Measurements from ENCODE around the gene PITPNM3. TPM values are rescaled to one million over a fixed set of nuclear protein-coding genes. Genes with fewer than 3 reads are reported as not detected.
A peak's percentile ranks its signal among the peaks of the same experiment; 100 is the strongest.

The PITPNM3 gene
- total RNA-seq, 6 experiments from 2014 or later = 0.94 to 1.1 (median 1.0) TPM

DNA sequence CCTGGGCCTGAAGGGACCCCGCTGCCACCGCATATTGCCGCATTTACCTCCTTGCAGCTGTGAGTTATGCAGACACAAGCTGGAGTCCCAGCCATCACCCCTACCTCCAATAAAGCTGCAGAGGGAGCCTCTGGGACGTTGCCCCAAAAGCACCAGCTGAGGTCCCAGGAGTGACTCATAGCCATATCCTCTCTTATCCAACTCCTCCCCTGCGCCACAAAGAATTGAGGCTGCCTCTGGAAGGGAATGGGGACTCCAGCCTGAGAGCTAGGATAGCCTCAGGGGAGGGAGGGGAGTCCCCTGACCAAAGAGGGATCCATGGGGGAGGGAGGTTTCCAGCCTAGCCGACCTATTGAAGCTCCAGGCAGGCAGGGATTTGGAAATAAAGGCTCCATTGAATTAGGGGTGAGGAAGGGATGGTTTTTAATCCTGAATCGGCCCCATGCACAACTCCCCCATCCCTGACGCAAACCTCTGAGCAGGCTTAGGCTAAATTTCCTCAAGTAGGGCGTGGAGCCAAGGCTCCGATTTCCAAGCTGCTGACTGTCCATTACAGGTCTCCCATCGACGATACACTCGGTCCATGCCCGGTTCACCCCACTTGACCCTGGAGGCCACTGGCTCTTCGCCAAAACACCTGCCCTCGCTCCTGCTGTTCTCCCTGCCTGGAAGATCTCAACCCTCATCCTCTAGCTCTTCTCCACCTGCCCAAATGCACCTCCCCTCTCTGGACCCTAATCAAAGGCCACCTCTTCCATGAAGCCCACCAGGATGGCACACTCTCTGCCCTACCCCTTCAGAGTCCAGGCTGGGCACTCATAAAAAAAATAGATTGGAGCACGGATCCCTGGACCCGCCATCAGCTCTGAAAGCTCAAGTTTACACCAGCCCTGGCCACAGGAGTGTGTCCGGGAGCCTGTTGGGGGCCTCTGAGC lies 84.6 kb downstream of the PITPNM3 start:
- no peak overlapping the region for H3K4me3 Mint-ChIP-seq
- H3K4me1 Mint-ChIP-seq (ENCODE audit: low read depth) = peaks cover 36% of the 10 kb centered on the region
- H3K27ac Mint-ChIP-seq = 0 out of 2 replicates have a peak overlapping the region, but pooled peaks have one; percentile 5
- peaks cover 11% of the 10 kb centered on the region for H3K27me3 Mint-ChIP-seq (ENCODE audit: insufficient read depth)
- no peaks in the 10 kb centered on the region for H3K9me3 Mint-ChIP-seq
- DNase-seq = peak; percentile 74
- TF ChIP-seq, protein P1, sequence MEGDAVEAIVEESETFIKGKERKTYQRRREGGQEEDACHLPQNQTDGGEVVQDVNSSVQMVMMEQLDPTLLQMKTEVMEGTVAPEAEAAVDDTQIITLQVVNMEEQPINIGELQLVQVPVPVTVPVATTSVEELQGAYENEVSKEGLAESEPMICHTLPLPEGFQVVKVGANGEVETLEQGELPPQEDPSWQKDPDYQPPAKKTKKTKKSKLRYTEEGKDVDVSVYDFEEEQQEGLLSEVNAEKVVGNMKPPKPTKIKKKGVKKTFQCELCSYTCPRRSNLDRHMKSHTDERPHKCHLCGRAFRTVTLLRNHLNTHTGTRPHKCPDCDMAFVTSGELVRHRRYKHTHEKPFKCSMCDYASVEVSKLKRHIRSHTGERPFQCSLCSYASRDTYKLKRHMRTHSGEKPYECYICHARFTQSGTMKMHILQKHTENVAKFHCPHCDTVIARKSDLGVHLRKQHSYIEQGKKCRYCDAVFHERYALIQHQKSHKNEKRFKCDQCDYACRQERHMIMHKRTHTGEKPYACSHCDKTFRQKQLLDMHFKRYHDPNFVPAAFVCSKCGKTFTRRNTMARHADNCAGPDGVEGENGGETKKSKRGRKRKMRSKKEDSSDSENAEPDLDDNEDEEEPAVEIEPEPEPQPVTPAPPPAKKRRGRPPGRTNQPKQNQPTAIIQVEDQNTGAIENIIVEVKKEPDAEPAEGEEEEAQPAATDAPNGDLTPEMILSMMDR (IDR thresholded peaks at IDR 0.05) = peak; percentile 46
- no peaks in the 10 kb centered on the region for H3K36me3 Mint-ChIP-seq (ENCODE audit: low read depth)

DNA sequence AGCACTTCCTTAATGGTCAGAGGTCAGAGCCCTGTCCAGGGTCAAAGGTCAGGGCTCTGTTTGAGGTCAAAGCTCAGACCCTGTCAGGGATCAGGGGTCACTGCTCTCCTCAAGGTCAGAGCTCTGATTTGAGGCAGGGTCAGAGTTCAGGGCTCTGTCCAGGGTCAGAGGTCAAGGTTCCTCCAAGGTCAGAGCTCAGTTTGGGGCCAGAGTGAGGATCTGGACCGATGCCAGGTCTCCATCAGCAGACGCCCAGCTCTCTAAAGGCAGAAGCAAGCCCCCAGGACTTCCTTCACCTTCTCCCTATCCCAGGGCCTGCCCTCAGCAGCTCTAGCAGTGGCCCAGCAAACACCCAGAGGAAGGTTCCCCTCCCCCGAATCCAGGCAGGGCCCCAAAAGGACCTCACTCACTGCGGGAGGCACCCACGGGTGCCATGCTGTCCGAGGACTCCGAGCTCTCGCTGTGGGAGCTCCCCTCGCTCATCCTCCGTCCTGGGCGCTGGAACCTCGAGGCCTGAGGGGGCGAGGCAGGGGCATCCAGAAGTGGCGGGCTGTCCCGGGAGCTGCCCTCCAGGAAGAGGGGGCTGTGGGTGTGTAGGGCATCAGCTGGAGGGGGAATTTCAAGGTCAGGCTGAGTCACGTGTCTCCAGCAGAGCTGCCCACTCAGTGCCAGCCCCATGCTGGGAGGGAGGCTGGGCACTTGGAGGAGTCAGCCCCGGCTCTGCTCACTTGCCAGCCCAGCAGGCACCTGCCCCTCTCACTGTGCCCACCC lies 85.4 kb downstream of the PITPNM3 start:
- H3K27ac Mint-ChIP-seq = no peak overlapping the region
- no peak for DNase-seq
- no peaks in the 10 kb centered on the region; the same call in 1 of the 2 replicates for H3K36me3 Mint-ChIP-seq (ENCODE audit: low read depth)
- H3K4me3 Mint-ChIP-seq = no peak overlapping the region
- H3K4me1 Mint-ChIP-seq (ENCODE audit: low read depth) = peaks cover 28% of the 10 kb centered on the region
- TF ChIP-seq, protein P1 (IDR thresholded peaks at IDR 0.05) = no peak
- H3K27me3 Mint-ChIP-seq (ENCODE audit: insufficient read depth) = peaks cover 12% of the 10 kb centered on the region
- no peaks in the 10 kb centered on the region for H3K9me3 Mint-ChIP-seq

DNA sequence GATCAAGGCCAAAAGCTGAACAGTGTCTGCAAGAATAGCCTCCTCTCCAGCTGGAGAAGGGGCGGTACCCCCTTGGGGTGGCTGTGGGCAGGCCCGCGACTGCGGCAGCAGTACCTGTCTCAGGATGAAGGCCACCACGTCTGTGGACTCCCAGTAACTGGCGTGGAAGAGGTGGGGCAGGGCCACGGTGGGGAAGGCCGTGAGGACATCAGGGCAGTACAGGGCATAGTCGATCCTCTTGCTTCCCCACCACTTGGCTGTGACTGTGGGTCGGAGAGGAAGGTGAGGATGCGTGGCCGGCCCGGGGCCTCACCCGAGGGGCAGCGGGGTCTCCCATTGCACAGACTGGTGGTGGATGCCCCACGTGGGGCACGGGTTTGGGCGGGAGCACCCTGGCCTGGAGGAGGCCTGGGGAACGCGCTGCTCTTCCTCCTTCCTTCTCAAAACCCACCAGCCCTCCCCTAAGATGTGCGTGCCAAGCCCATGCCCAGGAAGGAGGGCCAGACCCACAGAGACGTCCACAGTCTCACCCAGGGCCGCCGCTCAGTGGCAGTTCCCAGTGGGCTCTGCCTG lies 86.1 kb downstream of the PITPNM3 start:
- no peaks in the 10 kb centered on the region for H3K9me3 Mint-ChIP-seq

DNA sequence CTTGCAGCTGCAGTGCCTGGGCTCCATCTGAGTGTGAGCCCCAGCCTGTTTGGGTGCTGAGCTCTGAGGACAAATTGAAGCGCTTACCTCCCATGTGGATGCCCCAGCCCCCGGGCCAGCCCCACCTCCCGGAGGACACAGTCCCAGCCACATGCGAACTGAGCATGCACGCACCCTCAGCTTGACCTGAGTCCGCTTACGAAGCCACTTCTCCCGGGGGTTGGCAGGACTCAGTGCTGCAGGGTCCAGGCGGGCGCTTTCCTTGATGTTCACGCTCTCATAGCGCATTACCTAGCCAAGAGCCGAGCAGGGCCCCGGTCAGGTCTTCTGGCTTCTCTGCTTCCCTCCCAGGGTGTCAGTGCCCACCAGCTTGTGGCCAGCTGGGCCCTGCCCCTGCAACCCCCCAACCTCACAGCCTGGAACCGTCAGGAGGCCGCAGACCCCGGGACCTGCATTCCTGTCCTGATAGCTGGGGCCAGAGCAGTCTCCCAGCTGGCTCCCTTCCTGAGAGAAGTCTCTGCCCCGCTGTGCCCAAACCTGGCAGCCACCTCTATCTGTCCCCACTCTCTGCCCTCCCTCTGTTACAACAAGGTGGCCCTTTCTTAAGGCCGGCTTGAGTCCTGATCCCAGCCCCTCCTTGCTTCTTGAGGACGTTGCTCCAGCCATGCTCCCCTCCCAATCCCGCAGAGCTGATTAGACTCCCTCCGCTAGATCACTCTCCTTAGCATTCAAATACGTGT lies 88.1 kb downstream of the PITPNM3 start:
- Mint-ChIP-seq H3K9me3 (no peaks in the 10 kb centered on the region), H3K27ac (no peak overlapping the region), H3K27me3 (ENCODE audit: insufficient read depth) (peaks cover 11% of the 10 kb centered on the region), H3K4me3 (no peak overlapping the region), H3K4me1 (ENCODE audit: low read depth) (peaks cover 18% of the 10 kb centered on the region), H3K36me3 (ENCODE audit: low read depth) (no peaks in the 10 kb centered on the region; the same call in 1 of the 2 replicates)
- TF ChIP-seq, protein P1 (IDR thresholded peaks at IDR 0.05) = no peak
- no peak for DNase-seq

More for the DNA sequence above, 86.1 kb downstream of the PITPNM3 start:
- Mint-ChIP-seq H3K36me3 (ENCODE audit: low read depth) (no peaks in the 10 kb centered on the region; the same call in 1 of the 2 replicates), H3K4me3 (no peak overlapping the region), H3K27ac (no peak overlapping the region), H3K27me3 (ENCODE audit: insufficient read depth) (peaks cover 17% of the 10 kb centered on the region), H3K4me1 (ENCODE audit: low read depth) (peaks cover 23% of the 10 kb centered on the region)
- DNase-seq = no peak
- TF ChIP-seq, protein P1 (IDR thresholded peaks at IDR 0.05) = no peak

DNA sequence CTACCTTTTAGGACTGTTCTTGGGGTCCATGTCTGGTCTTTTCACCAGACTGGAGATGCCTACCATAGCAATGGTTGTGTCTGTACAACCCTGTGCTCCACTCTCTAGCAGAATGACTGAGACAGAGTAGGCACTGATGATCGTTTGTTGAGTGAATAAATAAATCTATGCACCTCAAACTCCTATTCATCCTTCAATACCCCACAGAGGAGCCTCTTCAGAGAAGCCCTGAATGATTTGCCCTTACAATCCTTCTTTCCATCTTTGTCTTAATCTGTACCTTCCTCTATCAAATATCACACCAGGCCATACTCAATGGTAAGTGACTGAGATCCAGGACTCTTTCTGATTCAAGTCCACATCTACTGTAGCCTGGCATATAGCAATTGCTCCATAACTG lies 88.8 kb downstream of the PITPNM3 start:
- no peaks in the 10 kb centered on the region; the same call in 1 of the 2 replicates for H3K36me3 Mint-ChIP-seq (ENCODE audit: low read depth)
- H3K27me3 Mint-ChIP-seq (ENCODE audit: insufficient read depth) = peaks cover 9% of the 10 kb centered on the region
- TF ChIP-seq, protein P1 (IDR thresholded peaks at IDR 0.05) = no peak
- peaks cover 13% of the 10 kb centered on the region for H3K4me1 Mint-ChIP-seq (ENCODE audit: low read depth)
- H3K9me3 Mint-ChIP-seq = no peaks in the 10 kb centered on the region
- H3K4me3 Mint-ChIP-seq = no peak overlapping the region
- no peak for DNase-seq
- H3K27ac Mint-ChIP-seq = no peak overlapping the region

Data from HFFc6 (cell line).